K562 (cell line): ENCODE results near the gene OR5K2. TPM values are rescaled to one million over a fixed set of nuclear protein-coding genes. Genes with fewer than 3 reads are reported as not detected.

Source experiments
- CBX3 ChIP-seq, 2 experiments: IDR thresholded peaks; 1 replicate in 1 of 2; 2 replicates in 1 of 2; pipeline ENCODE4 v1.6.1; 2012; ENCODE audit warnings: inconsistent platforms in 2 of 2, low read length in 2 of 2, borderline replicate concordance in 1 of 2, control low read depth in 1 of 2
- CC2D1A ChIP-seq: fragments of 450-650 bp; IDR thresholded peaks from 2 replicates; pipeline ENCODE4 v1.6.1; 2017; ENCODE audit warnings: mild to moderate bottlenecking
- ELF1 ChIP-seq: fragments of 200-800 bp; sonication (Bioruptor generic); IDR thresholded peaks from 2 replicates; pipeline ENCODE4 v1.6.1; 2016; ENCODE audit warnings: missing genetic modification characterization, missing compliant biosample characterization
- HMG20A ChIP-seq: fragments of 450-650 bp; formaldehyde crosslinking; conservative IDR thresholded peaks from 2 replicates; pipeline ENCODE4 v1.4.0; 2020; ENCODE audit warnings: mild to moderate bottlenecking, mixed read lengths
- NBN ChIP-seq: fragments of 450-650 bp; IDR thresholded peaks from 2 replicates; pipeline ENCODE4 v1.6.1; 2016; ENCODE audit warnings: low read depth, mild to moderate bottlenecking
- PHF8 ChIP-seq: fragments of 200-600 bp; sonication (generic); IDR thresholded peaks from 2 replicates; pipeline ENCODE4 v1.6.1; 2012; ENCODE audit warnings: mixed run types, mild to moderate bottlenecking, inconsistent platforms, low read length, moderate library complexity, borderline replicate concordance
- POLR2G ChIP-seq: fragments of 200-400 bp; formaldehyde crosslinking; IDR thresholded peaks from 2 replicates; pipeline ENCODE4 v1.6.1; 2017; ENCODE audit warnings: low read depth, mild to moderate bottlenecking, antibody characterized with exemption, low read length, moderate library complexity
- SIN3B ChIP-seq: fragments of 450-650 bp; IDR thresholded peaks from 2 replicates; pipeline ENCODE4 v1.6.1; 2017; ENCODE audit warnings: low read depth, mild to moderate bottlenecking, moderate library complexity
- SUPT5H ChIP-seq: fragments of 450-650 bp; IDR thresholded peaks from 2 replicates; pipeline ENCODE4 v1.6.1; 2016
- ZBTB17 ChIP-seq: fragments of 450-650 bp; formaldehyde crosslinking; IDR thresholded peaks from 2 replicates; pipeline ENCODE4 v1.4.0; 2020; ENCODE audit warnings: mild to moderate bottlenecking
- ZNF146 ChIP-seq: IDR thresholded peaks from one replicate; pipeline ENCODE4 v1.6.1; 2018; ENCODE audit warnings: missing compliant biosample characterization; ENCODE audit not compliant: unreplicated experiment
- ZNF717 ChIP-seq: fragments of 250-450 bp; sonication (Bioruptor Pico); IDR thresholded peaks from 2 replicates; pipeline ENCODE4 v1.5.0; 2021
- ZNF830 ChIP-seq: fragments of 250-450 bp; sonication (Bioruptor Pico); IDR thresholded peaks from 2 replicates; pipeline ENCODE4 v1.5.0; 2021; ENCODE audit warnings: mild to moderate bottlenecking
- ZSCAN32 ChIP-seq: fragments of 450-650 bp; formaldehyde crosslinking; IDR thresholded peaks from 2 replicates; pipeline ENCODE4 v1.4.0; 2020; ENCODE audit warnings: mild to moderate bottlenecking, moderate library complexity
- polyA plus RNA-seq, 8 experiments: library from polyadenylated mRNA; depleted of rRNA in 4 of 8; stranded (reverse) in 5 of 8; unstranded in 3 of 8; fragments of >200 nt; fragmentation: Nextera tagmentation in 2 of 8; fragmentation: Illumina TruSeq in 1 of 8; extraction: Ambion mirVana in 2 of 8; extraction: Trizol in 1 of 8; gene quantifications; 2 replicates each; pipeline versions ENCODE4 v1.2.1 to v1.2.3, GENCODE V29; 2011 to 2014; ENCODE audit warnings: inconsistent platforms in 1 of 8, missing spikeins in 1 of 8
- total RNA-seq, 7 experiments: library from RNA; depleted of rRNA in 6 of 7; stranded (reverse); fragments of >200 nt in 6 of 7; fragmentation: Illumina TruSeq in 2 of 7; extraction: Trizol in 2 of 7; gene quantifications; 2 replicates each; pipeline versions ENCODE4 v1.2.1 to v1.2.3, GENCODE V29; 2011 to 2021; ENCODE audit warnings: low replicate concordance in 1 of 7
- TF ChIP-seq, protein P1 (sequence below), 2 experiments: fragments of 450-650 bp; IDR thresholded peaks; 2 replicates each; pipeline ENCODE4 v1.6.1; 2018; ENCODE audit warnings: mild to moderate bottlenecking in 2 of 2, low read depth in 1 of 2; ENCODE audit not compliant: partially characterized antibody in 2 of 2
- TF ChIP-seq, protein P2 (sequence below): sonication (generic); formaldehyde crosslinking; IDR thresholded peaks from 2 replicates; pipeline ENCODE4 v1.8.0; 2022; ENCODE audit warnings: mild to moderate bottlenecking, missing genetic modification reagents, borderline replicate concordance
- TF ChIP-seq, protein P3 (sequence below): fragments of 450-650 bp; IDR thresholded peaks from 2 replicates; pipeline ENCODE4 v1.6.1; 2014; ENCODE audit warnings: low read depth, mild to moderate bottlenecking, moderate library complexity, borderline replicate concordance
- TF ChIP-seq, protein P4 (sequence below): fragments of 450-650 bp; formaldehyde crosslinking; IDR thresholded peaks from 2 replicates; pipeline ENCODE4 v1.4.0; 2020; ENCODE audit warnings: mild to moderate bottlenecking, mixed read lengths

OR5K2 gene
- total and polyA plus RNA-seq, 9 of the 15 experiments (the other 6 are each of a cell fraction or from before 2014, with no cell fraction given), result not detected

DNA sequence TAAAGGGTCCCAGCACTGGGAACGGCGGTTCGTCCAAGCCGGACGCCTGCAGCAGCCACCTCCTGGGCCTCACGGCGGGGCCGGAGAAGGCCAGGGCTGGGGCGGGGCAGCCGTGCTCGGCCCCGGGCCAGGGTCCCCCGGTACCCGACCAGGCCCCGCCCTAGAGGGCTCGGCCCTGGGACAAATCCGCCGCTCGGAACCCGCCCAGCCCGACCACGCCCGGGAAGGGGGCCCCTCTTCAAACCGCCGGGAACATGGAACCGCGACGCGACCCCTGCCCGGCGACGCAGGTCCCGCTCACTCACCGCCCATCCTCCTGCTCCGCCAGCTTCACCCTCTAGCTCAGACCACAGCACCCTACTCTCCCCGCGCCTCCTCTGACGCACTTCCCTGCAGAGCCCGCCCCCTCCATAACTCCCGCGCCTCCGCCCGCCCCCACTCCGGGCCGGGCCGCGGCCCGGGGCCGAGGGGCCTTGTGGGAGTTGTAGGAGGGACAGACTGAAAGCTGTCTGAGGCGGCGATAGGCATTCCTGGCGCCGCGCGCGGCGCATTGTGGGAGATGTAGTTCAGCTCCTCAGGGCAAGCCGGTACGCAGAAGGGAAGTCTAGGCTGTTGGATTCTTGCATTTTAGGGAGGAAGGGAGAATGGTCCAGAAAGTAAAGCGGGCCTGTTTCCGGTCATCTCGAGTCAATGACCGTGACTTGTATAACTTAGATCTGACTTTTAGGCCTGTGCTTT lies 25.2 kb downstream of the OR5K2 start, which contains the start of gene CLDND1 (continued):
- TF ChIP-seq PHF8, result peak; percentile 74; the same call in 1 of the 2 replicates
- TF ChIP-seq ELF1 (tag), result peak; percentile 9; the same call in 1 of the 2 replicates
- peak; percentile 91 for TF ChIP-seq ZBTB17 (CRISPR knock-in tag)
- no peak for TF ChIP-seq CC2D1A
- TF ChIP-seq, protein P1, sequence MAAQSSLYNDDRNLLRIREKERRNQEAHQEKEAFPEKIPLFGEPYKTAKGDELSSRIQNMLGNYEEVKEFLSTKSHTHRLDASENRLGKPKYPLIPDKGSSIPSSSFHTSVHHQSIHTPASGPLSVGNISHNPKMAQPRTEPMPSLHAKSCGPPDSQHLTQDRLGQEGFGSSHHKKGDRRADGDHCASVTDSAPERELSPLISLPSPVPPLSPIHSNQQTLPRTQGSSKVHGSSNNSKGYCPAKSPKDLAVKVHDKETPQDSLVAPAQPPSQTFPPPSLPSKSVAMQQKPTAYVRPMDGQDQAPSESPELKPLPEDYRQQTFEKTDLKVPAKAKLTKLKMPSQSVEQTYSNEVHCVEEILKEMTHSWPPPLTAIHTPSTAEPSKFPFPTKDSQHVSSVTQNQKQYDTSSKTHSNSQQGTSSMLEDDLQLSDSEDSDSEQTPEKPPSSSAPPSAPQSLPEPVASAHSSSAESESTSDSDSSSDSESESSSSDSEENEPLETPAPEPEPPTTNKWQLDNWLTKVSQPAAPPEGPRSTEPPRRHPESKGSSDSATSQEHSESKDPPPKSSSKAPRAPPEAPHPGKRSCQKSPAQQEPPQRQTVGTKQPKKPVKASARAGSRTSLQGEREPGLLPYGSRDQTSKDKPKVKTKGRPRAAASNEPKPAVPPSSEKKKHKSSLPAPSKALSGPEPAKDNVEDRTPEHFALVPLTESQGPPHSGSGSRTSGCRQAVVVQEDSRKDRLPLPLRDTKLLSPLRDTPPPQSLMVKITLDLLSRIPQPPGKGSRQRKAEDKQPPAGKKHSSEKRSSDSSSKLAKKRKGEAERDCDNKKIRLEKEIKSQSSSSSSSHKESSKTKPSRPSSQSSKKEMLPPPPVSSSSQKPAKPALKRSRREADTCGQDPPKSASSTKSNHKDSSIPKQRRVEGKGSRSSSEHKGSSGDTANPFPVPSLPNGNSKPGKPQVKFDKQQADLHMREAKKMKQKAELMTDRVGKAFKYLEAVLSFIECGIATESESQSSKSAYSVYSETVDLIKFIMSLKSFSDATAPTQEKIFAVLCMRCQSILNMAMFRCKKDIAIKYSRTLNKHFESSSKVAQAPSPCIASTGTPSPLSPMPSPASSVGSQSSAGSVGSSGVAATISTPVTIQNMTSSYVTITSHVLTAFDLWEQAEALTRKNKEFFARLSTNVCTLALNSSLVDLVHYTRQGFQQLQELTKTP (IDR thresholded peaks at IDR 0.05; ENCODE audit: low read depth in 1 of 2, partially characterized antibody in 2 of 2), result peak in 1 of 2 experiments; percentile 93
- TF ChIP-seq SUPT5H, result peak; percentile 83
- no peak for TF ChIP-seq CBX3 (IDR thresholded peaks at IDR 0.05; ENCODE audit: borderline replicate concordance in 1 of 2, low read length in 2 of 2)
- TF ChIP-seq NBN, result peak; percentile 17; the same call in 1 of the 2 replicates
- peak; percentile 90 for TF ChIP-seq POLR2G
- TF ChIP-seq ZNF146 (CRISPR knock-in tag), result no peak
- no peak for TF ChIP-seq ZNF717 (CRISPR knock-in tag)
- TF ChIP-seq, protein P2, sequence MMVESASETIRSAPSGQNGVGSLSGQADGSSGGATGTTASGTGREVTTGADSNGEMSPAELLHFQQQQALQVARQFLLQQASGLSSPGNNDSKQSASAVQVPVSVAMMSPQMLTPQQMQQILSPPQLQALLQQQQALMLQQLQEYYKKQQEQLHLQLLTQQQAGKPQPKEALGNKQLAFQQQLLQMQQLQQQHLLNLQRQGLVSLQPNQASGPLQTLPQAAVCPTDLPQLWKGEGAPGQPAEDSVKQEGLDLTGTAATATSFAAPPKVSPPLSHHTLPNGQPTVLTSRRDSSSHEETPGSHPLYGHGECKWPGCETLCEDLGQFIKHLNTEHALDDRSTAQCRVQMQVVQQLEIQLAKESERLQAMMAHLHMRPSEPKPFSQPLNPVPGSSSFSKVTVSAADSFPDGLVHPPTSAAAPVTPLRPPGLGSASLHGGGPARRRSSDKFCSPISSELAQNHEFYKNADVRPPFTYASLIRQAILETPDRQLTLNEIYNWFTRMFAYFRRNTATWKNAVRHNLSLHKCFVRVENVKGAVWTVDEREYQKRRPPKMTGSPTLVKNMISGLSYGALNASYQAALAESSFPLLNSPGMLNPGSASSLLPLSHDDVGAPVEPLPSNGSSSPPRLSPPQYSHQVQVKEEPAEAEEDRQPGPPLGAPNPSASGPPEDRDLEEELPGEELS (CRISPR knock-in tag), result no peak
- TF ChIP-seq, protein P3, sequence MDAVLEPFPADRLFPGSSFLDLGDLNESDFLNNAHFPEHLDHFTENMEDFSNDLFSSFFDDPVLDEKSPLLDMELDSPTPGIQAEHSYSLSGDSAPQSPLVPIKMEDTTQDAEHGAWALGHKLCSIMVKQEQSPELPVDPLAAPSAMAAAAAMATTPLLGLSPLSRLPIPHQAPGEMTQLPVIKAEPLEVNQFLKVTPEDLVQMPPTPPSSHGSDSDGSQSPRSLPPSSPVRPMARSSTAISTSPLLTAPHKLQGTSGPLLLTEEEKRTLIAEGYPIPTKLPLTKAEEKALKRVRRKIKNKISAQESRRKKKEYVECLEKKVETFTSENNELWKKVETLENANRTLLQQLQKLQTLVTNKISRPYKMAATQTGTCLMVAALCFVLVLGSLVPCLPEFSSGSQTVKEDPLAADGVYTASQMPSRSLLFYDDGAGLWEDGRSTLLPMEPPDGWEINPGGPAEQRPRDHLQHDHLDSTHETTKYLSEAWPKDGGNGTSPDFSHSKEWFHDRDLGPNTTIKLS, result peak; percentile 46; the same call in 1 of the 2 replicates
- TF ChIP-seq, protein P4, sequence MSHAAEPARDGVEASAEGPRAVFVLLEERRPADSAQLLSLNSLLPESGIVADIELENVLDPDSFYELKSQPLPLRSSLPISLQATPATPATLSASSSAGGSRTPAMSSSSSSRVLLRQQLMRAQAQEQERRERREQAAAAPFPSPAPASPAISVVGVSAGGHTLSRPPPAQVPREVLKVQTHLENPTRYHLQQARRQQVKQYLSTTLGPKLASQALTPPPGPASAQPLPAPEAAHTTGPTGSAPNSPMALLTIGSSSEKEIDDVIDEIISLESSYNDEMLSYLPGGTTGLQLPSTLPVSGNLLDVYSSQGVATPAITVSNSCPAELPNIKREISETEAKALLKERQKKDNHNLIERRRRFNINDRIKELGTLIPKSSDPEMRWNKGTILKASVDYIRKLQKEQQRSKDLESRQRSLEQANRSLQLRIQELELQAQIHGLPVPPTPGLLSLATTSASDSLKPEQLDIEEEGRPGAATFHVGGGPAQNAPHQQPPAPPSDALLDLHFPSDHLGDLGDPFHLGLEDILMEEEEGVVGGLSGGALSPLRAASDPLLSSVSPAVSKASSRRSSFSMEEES (CRISPR knock-in tag), result no peak
- TF ChIP-seq SIN3B, result no peak
- no peak for TF ChIP-seq ZNF830 (CRISPR knock-in tag)
- no peak for TF ChIP-seq HMG20A (CRISPR knock-in tag)
- no peak for TF ChIP-seq ZSCAN32 (CRISPR knock-in tag)
